DMS53 treated with DMSO at 0.1 percent for 48 hours (cell line): ENCODE data around the gene AUH.

ENCODE experiments used
- DNase-seq: peaks from one replicate; lab custom pipeline; 2025; ENCODE audit not compliant: unreplicated experiment; lab: John Stamatoyannopoulos, UW

AUH gene

GRCh38 chr9:91341258-91341746, 20.4 kb downstream of the AUH start:
- no peak for DNase-seq

DNA sequence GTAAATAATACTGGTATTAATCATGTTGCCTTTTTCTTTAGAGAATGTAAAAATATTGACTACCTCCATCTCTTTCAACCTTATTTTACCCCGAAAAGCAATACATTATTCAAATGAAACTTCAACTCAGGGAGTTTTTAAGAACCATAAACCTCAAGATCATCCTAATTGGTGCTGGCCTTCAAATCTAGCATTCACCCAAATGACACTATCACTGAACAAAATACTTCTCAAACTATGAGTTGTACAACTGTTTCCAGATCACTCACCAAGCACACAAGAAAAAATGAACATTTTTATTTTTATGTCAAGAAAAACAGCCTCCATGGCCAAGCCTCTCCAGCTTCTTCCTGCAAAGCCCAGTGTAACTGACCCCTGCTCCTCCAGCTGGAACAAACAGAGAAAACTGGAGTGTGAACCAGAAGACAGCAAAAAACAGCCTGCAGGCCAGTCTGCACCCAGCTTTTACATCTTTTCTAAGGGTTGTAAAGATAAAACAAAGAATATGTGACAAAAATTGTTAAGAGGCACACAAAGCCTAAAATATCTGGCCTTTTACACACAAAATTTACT, 21.2 kb downstream of the AUH start:
- no peak for DNase-seq

GRCh38 chr9:91338681-91339080, 23.0 kb downstream of the AUH start:
- DNase-seq = no peak

DNA sequence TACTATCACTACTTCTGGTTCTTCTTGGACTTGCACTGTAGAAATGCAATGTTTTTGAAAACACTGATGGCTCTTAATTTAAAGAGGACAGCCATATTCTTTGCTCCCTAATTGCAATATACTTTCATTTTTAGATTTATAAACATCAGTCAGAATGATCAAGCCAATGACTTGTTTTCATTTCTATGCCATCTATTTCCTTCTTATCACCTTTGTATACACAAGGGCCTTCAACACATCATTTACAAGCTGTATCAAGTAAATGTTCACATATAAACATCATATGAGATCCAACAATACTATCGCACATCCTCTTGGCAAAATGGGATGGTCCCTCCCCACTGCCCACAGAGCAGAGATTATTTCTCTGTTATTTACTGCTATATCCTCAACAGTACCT, 24.9 kb downstream of the AUH start:
- no peak for DNase-seq

DNA sequence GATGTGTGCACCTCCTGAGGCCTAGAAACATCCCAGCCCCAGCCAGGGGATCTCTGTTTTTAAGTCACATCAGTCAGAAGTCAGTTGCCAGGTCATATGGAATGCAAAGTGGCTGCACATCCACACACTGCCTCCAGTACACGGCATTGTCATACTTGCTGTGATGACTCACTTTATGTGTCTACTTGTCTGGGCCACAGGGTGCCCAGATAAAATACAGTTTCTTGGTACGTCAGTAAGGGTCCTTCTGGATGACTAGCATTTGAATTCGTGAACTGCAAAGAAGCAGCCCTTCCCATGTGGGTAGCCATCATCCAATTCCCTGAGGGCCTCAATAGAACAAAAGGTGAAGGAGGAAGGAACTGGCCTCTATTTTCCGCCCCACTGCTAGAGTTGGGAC, 27.7 kb downstream of the AUH start:
- DNase-seq = no peak

DNA sequence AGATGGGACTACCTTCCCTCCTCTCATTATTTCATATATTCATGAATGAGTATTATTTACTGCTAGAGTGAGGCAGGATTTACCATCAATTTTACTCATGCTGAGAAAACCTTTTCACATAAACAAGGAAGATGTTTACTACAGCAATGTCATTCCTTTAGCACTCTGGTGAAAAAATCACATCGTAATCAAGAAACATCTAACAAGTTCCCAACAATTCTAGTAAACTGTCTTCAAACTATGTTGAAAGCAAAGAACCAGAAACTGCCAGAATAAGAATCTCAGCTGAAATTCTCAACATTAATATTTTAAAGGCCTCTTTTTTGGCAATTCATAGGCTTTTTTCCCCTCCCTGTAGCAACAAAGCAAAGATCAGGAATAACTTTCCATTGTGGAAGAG, 28.2 kb downstream of the AUH start:
- no peak for DNase-seq

GRCh38 chr9:91332546-91333231, 29.0 kb downstream of the AUH start:
- DNase-seq = no peak

GRCh38 chr9:91331849-91332248, 29.9 kb downstream of the AUH start:
- no peak for DNase-seq

GRCh38 chr9:91328186-91328585, 33.5 kb downstream of the AUH start:
- no peak for DNase-seq

- DNase-seq = no peak
Observed at GRCh38 chr9:91321691-91322090, 40.0 kb downstream of the AUH start.

- no peak for DNase-seq
Observed at GRCh38 chr9:91320299-91320698, 41.4 kb downstream of the AUH start.

DNA sequence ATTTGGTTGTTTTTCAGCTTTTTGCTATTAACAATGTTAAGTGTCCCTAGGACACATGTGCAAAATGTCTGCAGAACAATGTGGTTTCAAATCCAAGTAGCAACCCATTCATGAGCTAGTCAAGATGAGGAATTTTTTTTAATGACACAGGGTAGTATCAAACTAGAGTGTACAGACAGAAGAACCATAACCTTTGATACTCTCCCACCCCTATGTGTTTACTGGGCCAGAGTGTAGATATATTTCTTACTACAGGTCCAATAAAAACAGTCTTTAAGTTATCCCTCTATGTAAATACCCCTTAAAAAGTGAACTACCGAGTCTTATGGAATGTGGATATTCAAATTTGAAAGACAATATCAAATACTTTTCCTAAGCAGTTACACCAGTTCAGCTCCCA, 45.6 kb downstream of the AUH start:
- DNase-seq = no peak

DNA sequence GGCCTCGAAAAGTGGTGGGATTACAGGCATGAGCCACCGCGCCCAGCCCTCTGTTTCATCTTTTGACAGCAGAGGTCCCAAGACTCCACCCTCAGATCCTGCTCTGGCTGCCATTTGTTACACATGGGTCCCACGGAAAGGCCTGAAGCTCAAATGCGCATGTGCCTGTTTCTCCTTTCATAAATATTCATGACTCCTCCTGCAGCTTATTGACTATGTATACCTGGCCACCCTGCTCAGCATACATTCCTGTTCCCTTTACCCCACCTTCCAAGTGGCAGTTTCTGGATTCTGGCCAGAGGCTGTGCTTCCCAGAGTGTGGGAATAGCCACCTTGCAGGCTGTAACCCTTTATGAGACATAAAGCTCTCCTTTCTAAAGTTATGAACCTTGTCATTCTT, 46.5 kb downstream of the AUH start:
- DNase-seq = no peak

DNA sequence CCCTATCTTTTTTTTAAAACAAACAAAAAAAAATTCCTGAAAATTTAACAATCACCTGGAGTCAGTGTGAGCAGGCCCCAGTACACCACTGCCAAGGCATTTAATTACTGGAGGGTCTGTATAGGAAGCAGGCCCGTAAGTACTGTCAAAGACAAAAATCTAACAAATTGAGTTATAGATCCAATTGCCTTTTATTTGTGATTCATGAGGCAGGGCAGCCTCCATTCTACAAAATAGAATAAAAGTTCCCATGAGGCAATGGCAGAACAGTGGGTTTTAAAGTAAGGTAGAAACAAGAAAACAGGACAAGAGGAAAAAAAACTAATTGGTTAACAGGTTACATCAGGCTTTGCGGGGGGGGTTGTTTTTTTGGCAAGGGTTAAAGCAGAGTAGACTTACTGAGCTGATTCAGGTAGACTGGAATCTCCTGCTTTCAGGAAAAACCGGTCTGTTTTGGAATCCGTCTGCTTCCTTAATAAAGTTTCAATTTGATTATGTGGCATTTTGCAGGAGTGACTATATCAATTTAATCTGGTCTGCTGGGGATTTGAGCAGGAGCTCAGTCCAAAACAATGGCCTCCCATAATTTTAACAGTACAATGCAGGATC, 48.9 kb downstream of the AUH start:
- DNase-seq = no peak

DNA sequence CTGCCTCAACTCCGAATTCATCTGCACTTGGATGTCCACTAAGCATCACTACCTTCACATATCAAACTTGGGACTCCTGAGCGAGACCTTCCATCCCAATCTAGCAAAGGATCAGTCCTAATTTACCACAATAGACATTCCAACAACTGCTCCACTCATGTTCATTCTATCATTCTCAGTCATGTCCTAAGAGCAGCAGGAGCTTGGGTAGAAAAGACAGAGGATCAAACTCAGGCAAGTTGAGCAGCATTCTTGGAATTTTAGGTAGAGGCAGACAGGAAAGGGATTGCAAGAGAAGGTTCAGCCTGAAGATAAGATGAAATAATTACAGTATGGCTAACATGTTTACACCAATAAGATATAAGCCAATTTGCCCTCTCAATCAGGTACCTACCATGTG, 51.7 kb downstream of the AUH start:
- DNase-seq = no peak

DNA sequence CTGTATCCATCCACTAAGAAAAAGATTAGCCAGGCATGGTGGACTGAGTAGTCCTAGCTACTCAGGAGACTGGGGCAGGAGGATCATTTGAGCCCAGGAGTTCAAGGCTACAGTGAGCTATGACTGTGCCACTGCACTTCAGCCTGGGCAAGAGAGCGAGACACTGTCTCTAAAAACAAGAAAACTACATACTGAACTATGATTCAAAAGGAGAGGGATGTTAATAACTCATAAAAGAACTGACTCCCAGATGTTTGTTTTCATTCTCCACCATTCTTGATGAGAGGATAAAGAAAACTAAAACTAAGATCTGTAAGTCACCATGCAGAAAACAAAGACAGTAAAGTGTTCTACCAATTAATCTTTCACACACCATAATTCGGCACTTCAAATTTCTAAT, 53.5 kb downstream of the AUH start:
- DNase-seq = no peak

GRCh38 chr9:91307279-91307678, 54.4 kb downstream of the AUH start:
- DNase-seq = no peak

DNA sequence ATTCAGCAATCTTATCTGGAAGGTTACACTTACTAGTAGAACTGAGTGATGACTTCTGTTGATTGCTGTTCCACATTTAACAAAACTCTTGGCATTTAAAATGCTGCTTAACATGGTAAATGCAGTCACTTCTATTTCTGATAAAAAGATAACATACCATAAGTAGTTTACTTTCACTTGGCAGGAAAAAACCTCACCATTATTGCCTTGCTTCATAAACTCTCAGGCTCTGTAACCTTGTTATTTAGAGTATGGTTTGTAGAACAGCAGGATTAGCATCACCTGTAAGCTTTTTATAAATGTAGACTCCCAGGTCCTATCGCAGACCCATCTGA, 55.5 kb downstream of the AUH start:
- no peak for DNase-seq

- no peak for DNase-seq
Observed at GRCh38 chr9:91305596-91306295, 56.0 kb downstream of the AUH start.

GRCh38 chr9:91303741-91304415, 57.8 kb downstream of the AUH start:
- no peak for DNase-seq

GRCh38 chr9:91302831-91303230, 58.9 kb downstream of the AUH start:
- no peak for DNase-seq

DNA sequence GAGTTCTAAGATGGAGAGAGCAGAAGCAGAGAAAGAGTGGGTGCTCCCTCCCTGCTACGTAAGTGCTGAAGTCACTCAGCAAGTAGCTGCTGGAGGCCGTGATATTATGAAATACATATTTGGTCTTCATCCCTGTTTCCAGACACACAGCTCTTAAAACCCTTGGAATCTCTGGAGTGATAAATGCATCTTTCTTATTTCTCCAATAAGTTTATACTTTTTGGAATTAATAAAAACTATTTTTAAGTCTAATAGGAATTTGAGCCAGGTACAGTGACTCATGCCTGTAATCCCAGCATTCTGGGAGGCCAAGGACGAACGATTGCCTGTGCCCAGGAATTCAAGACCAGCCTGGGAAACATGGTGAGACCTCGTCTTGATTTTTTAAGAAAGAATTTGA, 60.6 kb downstream of the AUH start:
- DNase-seq = no peak
